ENCODE results near the gene PHF1. TPM values are rescaled to one million over a fixed set of nuclear protein-coding genes. Genes with fewer than 3 reads are reported as not detected.

The PHF1 gene
- total RNA-seq, 1 experiment from 2014 or later: 12.6 TPM

- Histone ChIP-seq H3K9me3 (no peaks in the 10 kb centered on the region), H3K36me3 (no peaks in the 10 kb centered on the region), H3K4me3 (no peak overlapping the region), H3K27me3 (no peaks in the 10 kb centered on the region)
- DNase-seq: no peak
Observed at GRCh38 chr6:33434961-33435360, 24.1 kb downstream of the PHF1 start.

DNA sequence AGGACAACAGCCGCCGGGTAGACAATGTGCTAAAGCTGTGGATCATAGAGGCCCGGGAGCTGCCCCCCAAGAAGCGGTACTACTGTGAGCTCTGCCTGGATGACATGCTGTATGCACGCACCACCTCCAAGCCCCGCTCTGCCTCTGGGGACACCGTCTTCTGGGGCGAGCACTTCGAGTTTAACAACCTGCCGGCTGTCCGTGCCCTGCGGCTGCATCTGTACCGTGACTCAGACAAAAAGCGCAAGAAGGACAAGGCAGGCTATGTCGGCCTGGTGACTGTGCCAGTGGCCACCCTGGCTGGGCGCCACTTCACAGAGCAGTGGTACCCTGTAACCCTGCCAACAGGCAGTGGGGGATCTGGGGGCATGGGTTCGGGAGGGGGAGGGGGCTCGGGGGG lies 26.9 kb downstream of the PHF1 start:
- H3K4me3 ChIP-seq: no peak overlapping the region
- H3K9me3 ChIP-seq: no peaks in the 10 kb centered on the region
- H3K36me3 ChIP-seq: no peaks in the 10 kb centered on the region
- no peak for DNase-seq
- H3K27me3 ChIP-seq: no peaks in the 10 kb centered on the region

- no peaks in the 10 kb centered on the region for H3K27me3 ChIP-seq
- H3K4me3 ChIP-seq: no peak overlapping the region
- DNase-seq: no peak
- no peaks in the 10 kb centered on the region for H3K9me3 ChIP-seq
- no peaks in the 10 kb centered on the region for H3K36me3 ChIP-seq
Observed at GRCh38 chr6:33438978-33439594, 28.3 kb downstream of the PHF1 start.

DNA sequence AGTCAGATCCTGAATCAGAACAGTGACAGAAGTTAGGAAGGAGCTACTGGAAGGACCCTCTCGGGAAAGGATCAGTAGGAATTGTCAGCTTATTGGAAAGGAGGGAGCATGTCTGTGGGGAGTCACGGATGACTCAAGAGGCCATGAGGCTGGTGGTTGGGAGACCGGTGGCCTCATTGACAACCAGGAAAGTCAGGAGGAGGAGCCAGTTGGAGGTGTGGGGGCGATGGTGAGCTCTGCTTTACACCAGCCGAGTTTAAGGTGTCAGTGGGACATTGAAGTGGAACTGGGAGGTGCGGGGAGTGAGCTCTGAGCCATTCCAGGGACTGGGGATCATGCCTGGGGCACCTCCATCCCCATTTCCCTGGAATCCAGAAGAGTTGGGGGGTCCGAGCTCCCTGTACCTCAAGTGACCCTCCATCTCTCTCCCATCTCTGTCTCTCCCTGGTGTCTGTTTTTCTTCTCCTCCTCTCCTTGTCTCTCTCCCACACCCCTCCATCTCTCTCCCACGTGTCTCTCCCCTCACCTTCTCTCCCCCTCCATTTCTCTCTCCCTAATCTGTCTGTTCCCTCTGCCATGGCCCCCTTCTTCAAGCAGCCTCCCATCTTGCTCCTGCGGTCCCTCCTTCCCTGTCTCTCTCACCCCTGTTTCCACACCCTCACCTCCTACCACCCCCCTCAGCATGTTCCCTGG lies 29.3 kb downstream of the PHF1 start:
- H3K36me3 ChIP-seq: no peaks in the 10 kb centered on the region
- no peaks in the 10 kb centered on the region for H3K9me3 ChIP-seq
- no peak for DNase-seq
- no peak overlapping the region for H3K4me3 ChIP-seq
- H3K27me3 ChIP-seq: no peaks in the 10 kb centered on the region

DNA sequence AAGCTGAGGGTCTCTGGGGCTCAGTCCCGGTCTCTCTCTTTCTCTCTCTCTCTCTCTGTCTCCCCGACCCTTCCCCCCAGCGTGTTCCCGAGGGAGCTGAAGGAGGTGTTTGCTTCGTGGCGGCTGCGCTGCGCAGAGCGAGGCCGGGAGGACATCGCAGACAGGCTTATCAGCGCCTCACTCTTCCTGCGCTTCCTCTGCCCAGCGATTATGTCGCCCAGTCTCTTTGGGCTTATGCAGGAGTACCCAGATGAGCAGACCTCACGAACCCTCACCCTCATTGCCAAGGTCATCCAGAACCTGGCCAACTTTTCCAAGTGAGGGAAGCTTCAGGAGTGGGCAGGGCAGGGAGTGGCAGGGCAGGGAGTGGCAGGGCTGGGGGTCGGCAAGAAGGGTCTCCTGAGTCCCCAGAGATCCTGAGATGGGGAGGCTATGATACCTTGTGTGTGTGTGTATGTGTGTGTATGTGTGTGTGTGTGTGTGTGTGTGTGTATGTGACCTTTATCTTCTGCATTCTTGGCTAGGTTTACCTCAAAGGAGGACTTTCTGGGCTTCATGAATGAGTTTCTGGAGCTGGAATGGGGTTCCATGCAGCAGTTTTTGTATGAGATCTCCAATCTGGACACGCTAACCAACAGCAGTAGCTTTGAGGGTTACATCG lies 30.0 kb downstream of the PHF1 start:
- H3K4me3 ChIP-seq: no peak overlapping the region
- H3K27me3 ChIP-seq: no peaks in the 10 kb centered on the region
- no peaks in the 10 kb centered on the region for H3K36me3 ChIP-seq
- no peak for DNase-seq
- H3K9me3 ChIP-seq: no peaks in the 10 kb centered on the region

DNA sequence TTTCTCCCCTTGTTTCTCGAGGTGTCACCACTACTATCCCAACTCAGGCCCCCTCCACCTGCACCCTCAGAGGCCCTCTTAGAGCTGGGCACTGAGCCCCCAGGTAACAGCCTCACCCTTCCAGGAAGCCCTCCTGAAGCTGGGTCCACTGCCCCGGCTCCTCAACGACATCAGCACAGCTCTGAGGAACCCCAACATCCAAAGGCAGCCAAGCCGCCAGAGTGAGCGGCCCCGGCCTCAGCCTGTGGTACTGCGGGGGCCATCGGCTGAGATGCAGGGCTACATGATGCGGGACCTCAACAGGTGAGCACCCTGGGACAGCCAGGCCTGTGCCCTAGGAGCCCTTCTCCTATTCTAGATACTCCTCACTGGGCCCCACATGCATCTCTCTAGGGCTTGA lies 30.6 kb downstream of the PHF1 start:
- H3K27me3 ChIP-seq: no peaks in the 10 kb centered on the region
- H3K36me3 ChIP-seq: no peaks in the 10 kb centered on the region
- no peaks in the 10 kb centered on the region for H3K9me3 ChIP-seq
- no peak for DNase-seq
- no peak overlapping the region for H3K4me3 ChIP-seq

GRCh38 chr6:33442283-33442682 lies 31.5 kb downstream of the PHF1 start:
- no peak for DNase-seq
- no peaks in the 10 kb centered on the region for H3K36me3 ChIP-seq

GRCh38 chr6:33443025-33443424 lies 32.2 kb downstream of the PHF1 start:
- no peaks in the 10 kb centered on the region for H3K9me3 ChIP-seq
- no peaks in the 10 kb centered on the region for H3K27me3 ChIP-seq
- DNase-seq: no peak
- H3K36me3 ChIP-seq: no peaks in the 10 kb centered on the region
- H3K4me3 ChIP-seq: no peak overlapping the region

More at GRCh38 chr6:33442283-33442682, 31.5 kb downstream of the PHF1 start:
- Histone ChIP-seq H3K4me3 (no peak overlapping the region), H3K27me3 (no peaks in the 10 kb centered on the region), H3K9me3 (no peaks in the 10 kb centered on the region)

DNA sequence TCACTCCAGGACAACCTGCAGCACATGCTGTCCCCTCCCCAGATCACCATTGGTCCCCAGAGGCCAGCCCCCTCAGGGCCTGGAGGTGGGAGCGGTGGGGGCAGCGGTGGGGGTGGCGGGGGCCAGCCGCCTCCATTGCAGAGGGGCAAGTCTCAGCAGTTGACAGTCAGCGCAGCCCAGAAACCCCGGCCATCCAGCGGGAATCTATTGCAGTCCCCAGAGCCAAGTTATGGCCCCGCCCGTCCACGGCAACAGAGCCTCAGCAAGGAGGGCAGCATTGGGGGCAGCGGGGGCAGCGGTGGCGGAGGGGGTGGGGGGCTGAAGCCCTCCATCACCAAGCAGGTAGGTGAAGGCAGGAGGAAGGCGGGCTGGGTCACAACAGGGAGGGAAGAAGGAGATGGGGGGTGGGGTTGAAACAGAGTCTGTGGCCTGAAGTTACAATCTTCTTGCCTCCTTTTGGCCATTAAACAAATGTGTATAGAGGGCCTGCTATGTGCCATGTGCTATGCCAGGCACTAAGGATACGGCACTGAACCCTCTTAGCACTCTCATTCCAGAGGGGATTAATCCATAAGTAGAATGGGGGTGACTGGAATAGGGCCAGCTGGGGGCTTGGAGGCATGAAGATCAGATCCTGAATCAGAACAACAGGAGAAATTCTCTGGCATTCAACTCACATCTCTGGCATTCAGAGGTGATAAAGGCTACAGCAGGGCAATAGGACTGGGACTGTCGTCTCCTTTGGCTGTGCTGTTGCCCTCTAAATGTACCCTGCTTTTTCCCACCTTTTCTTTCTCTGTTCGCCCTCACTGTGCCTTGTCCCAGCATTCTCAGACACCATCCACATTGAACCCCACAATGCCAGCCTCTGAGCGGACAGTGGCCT lies 33.0 kb downstream of the PHF1 start:
- no peak for DNase-seq

GRCh38 chr6:33445119-33445603 lies 34.3 kb downstream of the PHF1 start:
- Histone ChIP-seq H3K4me3 (no peak overlapping the region), H3K27me3 (no peaks in the 10 kb centered on the region), H3K36me3 (no peaks in the 10 kb centered on the region), H3K9me3 (no peaks in the 10 kb centered on the region)
- DNase-seq: no peak

More for the DNA sequence above, 33.0 kb downstream of the PHF1 start:
- Histone ChIP-seq H3K9me3 (no peaks in the 10 kb centered on the region), H3K36me3 (no peaks in the 10 kb centered on the region), H3K27me3 (no peaks in the 10 kb centered on the region), H3K4me3 (no peak overlapping the region)

- Histone ChIP-seq H3K9me3 (no peaks in the 10 kb centered on the region), H3K4me3 (no peak overlapping the region), H3K36me3 (no peaks in the 10 kb centered on the region), H3K27me3 (no peaks in the 10 kb centered on the region)
- no peak for DNase-seq
Observed at GRCh38 chr6:33446356-33446755, 35.5 kb downstream of the PHF1 start.

DNA sequence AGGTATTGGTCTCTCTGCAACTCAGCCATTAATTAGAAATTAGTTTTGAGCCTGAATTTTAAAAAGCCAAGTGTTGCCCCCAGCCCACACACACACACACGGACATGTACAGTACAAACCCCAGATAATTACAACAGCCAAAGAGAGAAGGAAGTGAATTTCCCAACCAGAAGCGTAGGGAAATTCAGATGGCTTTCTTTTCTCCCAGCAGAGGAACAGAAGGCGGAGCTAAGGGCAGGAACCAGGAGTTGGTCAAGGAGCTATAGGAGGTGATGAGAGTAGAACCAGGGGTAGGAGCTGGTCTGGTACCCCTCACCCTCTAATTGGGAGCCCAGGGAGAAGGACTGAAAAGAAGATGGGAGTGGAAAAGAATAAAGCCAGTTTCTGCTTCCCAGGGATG lies 39.6 kb downstream of the PHF1 start:
- Histone ChIP-seq H3K36me3 (no peaks in the 10 kb centered on the region; the same call in 1 of the 2 replicates), H3K27me3 (no peaks in the 10 kb centered on the region), H3K9me3 (no peaks in the 10 kb centered on the region), H3K4me3 (no peak overlapping the region)
- DNase-seq: no peak

DNA sequence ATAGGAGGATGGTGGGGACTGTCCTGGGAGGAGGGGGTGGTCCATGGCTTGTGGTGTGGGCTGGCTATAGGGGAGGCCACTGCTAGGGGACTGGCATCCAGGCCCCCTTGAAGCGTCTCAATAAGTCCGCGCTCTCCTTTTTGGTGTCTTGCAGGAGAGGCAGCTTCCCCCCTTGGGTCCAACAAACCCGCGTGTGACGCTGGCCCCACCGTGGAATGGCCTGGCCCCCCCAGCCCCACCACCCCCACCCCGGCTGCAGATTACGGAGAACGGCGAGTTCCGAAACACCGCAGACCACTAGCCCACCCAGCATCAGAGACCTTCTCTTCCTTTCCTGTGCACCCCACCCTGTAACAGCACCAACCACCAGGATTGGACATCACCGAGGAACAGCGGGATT lies 40.8 kb downstream of the PHF1 start:
- H3K9me3 ChIP-seq: no peaks in the 10 kb centered on the region
- no peak overlapping the region for H3K4me3 ChIP-seq
- H3K36me3 ChIP-seq: no peaks in the 10 kb centered on the region; the same call in 1 of the 2 replicates
- H3K27me3 ChIP-seq: no peaks in the 10 kb centered on the region
- no peak for DNase-seq

DNA sequence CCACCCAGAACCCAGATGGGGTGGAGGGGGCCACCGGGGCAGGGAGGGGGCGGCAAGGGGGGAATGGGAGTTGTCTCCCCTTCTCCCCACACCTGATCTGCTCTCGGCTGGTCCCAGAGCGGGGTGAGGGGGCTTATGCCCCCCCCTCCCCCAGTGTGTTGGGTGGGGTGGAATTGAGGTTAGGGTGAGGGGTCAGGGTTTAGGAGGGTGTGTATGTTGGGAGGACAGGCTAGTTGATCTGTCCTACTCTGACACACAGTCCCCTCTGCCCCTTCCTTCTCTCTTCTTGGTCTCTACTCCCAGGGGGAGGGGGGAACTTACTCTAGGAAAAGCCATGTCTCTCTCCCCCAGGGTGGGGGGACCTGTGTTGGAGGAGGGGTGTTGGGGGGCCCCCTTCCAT lies 41.7 kb downstream of the PHF1 start:
- Histone ChIP-seq H3K27me3 (no peaks in the 10 kb centered on the region), H3K9me3 (no peaks in the 10 kb centered on the region), H3K36me3 (no peaks in the 10 kb centered on the region; the same call in 1 of the 2 replicates), H3K4me3 (no peak overlapping the region)
- no peak for DNase-seq

DNA sequence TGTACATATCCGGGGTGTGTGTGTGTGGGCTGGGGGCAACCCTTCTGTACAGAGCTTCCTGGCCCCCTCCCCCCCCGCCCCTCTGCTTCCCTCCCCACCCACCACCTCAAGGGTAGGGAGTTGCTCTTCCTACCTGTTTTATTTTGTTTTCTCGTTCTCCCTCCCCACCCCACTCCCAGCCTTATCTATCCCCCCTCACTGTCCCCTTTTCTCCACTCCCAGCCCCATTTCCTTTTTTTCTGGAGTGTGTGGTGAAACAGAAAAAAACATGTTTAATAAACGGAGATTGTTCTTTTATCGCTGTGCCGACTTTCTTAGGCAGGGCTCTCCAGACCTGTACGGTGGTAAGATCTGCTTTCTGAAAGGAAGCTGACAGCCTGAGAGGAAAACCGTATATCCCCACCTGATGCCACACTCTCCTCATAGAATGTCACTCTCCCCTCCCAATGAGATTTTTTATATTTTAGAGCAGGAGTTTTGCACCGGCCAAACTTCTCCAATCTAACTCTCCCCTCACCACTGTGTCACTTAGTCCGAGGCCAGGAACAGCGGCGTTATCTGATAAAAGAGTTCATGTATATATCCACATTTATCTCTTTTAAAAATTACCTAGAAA lies 42.7 kb downstream of the PHF1 start:
- peak overlapping the region; percentile 74 for H3K4me3 ChIP-seq
- no peaks in the 10 kb centered on the region for H3K9me3 ChIP-seq
- no peaks in the 10 kb centered on the region for H3K27me3 ChIP-seq
- DNase-seq: no peak
- no peaks in the 10 kb centered on the region; the same call in 1 of the 2 replicates for H3K36me3 ChIP-seq
